Neural cell (in vitro differentiated cells): Measurements from ENCODE around the gene ATE1.

Experiments
- EP300 ChIP-seq: fragments of 450-650 bp; conservative IDR thresholded peaks from 2 replicates; pipeline ENCODE4 v1.6.1; 2014; ENCODE audit warnings: antibody characterized with exemption, mild to moderate bottlenecking, moderate library complexity; ENCODE audit not compliant: poor library complexity, severe bottlenecking
- EZH2 ChIP-seq: fragments of 200-600, 300-800 bp; shearing (Covaris generic), sonication (generic); IDR thresholded peaks from 2 replicates; pipeline ENCODE4 v1.6.1; 2014; ENCODE audit warnings: antibody characterized with exemption, low read length, borderline replicate concordance, mild to moderate bottlenecking; ENCODE audit not compliant: insufficient read depth, poor library complexity, severe bottlenecking
- MXI1 ChIP-seq: fragments of 450-650 bp; conservative IDR thresholded peaks from 2 replicates; pipeline ENCODE4 v1.6.1; 2014; ENCODE audit warnings: antibody characterized with exemption, mild to moderate bottlenecking; ENCODE audit not compliant: poor library complexity, severe bottlenecking
- POLR2AphosphoS5 ChIP-seq: IDR thresholded peaks from 2 replicates; pipeline ENCODE4 v1.6.1; 2012
- TF ChIP-seq, protein P1 (sequence below): fragments of 450-650 bp; IDR thresholded peaks from 2 replicates; pipeline ENCODE4 v1.5.1; 2014; ENCODE audit warnings: antibody characterized with exemption, mild to moderate bottlenecking, moderate library complexity; ENCODE audit not compliant: poor library complexity, severe bottlenecking

DNA sequence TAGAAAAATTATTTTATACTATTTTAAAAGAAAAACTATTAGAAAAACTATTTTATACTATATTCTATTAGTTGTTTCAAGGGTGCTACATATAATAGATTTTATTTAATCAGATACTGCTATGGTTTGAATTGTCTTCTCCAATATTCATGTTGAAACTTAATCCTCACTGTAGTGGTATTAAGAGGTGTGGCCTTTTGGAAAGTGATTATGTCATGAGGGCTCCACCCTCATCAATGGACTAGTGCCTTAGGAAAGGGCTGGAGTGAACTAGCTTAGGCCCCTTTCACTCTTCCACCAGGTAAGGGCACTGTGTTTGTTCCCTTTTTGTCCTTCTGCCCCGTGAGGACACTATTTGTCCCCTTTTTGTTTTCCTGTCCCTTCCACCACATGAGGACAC lies 111.6 kb downstream of the ATE1 start:
- TF ChIP-seq, protein P1, sequence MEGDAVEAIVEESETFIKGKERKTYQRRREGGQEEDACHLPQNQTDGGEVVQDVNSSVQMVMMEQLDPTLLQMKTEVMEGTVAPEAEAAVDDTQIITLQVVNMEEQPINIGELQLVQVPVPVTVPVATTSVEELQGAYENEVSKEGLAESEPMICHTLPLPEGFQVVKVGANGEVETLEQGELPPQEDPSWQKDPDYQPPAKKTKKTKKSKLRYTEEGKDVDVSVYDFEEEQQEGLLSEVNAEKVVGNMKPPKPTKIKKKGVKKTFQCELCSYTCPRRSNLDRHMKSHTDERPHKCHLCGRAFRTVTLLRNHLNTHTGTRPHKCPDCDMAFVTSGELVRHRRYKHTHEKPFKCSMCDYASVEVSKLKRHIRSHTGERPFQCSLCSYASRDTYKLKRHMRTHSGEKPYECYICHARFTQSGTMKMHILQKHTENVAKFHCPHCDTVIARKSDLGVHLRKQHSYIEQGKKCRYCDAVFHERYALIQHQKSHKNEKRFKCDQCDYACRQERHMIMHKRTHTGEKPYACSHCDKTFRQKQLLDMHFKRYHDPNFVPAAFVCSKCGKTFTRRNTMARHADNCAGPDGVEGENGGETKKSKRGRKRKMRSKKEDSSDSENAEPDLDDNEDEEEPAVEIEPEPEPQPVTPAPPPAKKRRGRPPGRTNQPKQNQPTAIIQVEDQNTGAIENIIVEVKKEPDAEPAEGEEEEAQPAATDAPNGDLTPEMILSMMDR, result no peak
- TF ChIP-seq EZH2 (no peak), EP300 (no peak), POLR2AphosphoS5 (no peak), MXI1 (no peak)
